Caco-2 (cell line): Measurements from ENCODE around the gene GIMAP5. TPM values are rescaled to one million over a fixed set of nuclear protein-coding genes. Genes with fewer than 3 reads are reported as not detected.

Experiments
- BruUV-seq: library from RNA; stranded (reverse); fragments of 400-500 nt; replicated peaks from 2 replicates; lab custom pipeline; 2021; lab: Mats Ljungman, UMichigan
- CTCF ChIA-PET: fragments of 300-600 bp; sonication (Branson Sonifier 250); formaldehyde crosslinking; loops from one replicate; lab custom pipeline; 2022; ENCODE audit warnings: antibody characterized with exemption; lab: Charles Lee
- POLR2A ChIA-PET: fragments of 300-600 bp; sonication (Branson Sonifier 250); formaldehyde crosslinking; loops from one replicate; lab custom pipeline; 2022; ENCODE audit warnings: antibody characterized with exemption; lab: Charles Lee
- DNase-seq, 2 experiments: peaks; one replicate each; pipeline versions ENCODE4 v3.0.0 to v3.0.0-alpha.2; 2020 to 2022
- H3K27me3 ChIP-seq: replicated peaks from 2 replicates; pipeline ENCODE4 v1.6.0; 2011; ENCODE audit warnings: low read length; ENCODE audit not compliant: control insufficient read depth, insufficient read depth
- H3K36me3 ChIP-seq: 2 replicates; pipeline ENCODE4 v1.5.1; 2011; ENCODE audit warnings: low read length; ENCODE audit not compliant: control insufficient read depth, insufficient read depth
- H3K4me1 ChIP-seq: fragments of 250-450 bp; sonication (Bioruptor Pico); 2 replicates; pipeline ENCODE4 v1.5.1; 2020; ENCODE audit warnings: mild to moderate bottlenecking
- H3K4me3 ChIP-seq: 2 replicates; pipeline ENCODE4 v1.5.1; 2011; ENCODE audit warnings: low read depth, mild to moderate bottlenecking, control low read depth, low read length
- H3K9me3 ChIP-seq: fragments of 250-450 bp; sonication (Bioruptor Pico); 2 replicates; pipeline ENCODE4 v1.5.1; 2020; ENCODE audit warnings: mild to moderate bottlenecking, moderate library complexity
- H3K27ac Mint-ChIP-seq: one replicate; pipeline ENCODE4 v1.8.0; 2022; ENCODE audit warnings: mixed read lengths; ENCODE audit not compliant: unreplicated experiment
- H3K27me3 Mint-ChIP-seq: one replicate; pipeline ENCODE4 v1.8.0; 2022; ENCODE audit warnings: mixed read lengths; ENCODE audit not compliant: insufficient read depth, unreplicated experiment
- H3K36me3 Mint-ChIP-seq: one replicate; pipeline ENCODE4 v1.8.0; 2022; ENCODE audit warnings: mild to moderate bottlenecking, mixed read lengths; ENCODE audit not compliant: insufficient read depth, unreplicated experiment
- H3K4me1 Mint-ChIP-seq: one replicate; pipeline ENCODE4 v1.8.0; 2022; ENCODE audit warnings: low read depth, mixed read lengths; ENCODE audit not compliant: unreplicated experiment
- H3K4me3 Mint-ChIP-seq: one replicate; pipeline ENCODE4 v1.8.0; 2022; ENCODE audit warnings: mild to moderate bottlenecking, moderate library complexity, mixed read lengths; ENCODE audit not compliant: unreplicated experiment
- H3K9me3 Mint-ChIP-seq: one replicate; pipeline ENCODE4 v1.8.0; 2022; ENCODE audit warnings: mixed read lengths; ENCODE audit not compliant: unreplicated experiment
- CTCF ChIP-seq, 2 experiments: fragments of 200-600 bp in 1 of 2; IDR thresholded peaks; 1 replicate in 1 of 2; 2 replicates in 1 of 2; pipeline versions ENCODE4 v1.5.1 to v1.8.0; 2011 to 2022; ENCODE audit warnings: antibody characterized with exemption in 1 of 2, control low read depth in 1 of 2, inconsistent platforms in 1 of 2, low read depth in 1 of 2, low read length in 1 of 2, mild to moderate bottlenecking in 1 of 2, moderate library complexity in 1 of 2; ENCODE audit not compliant: insufficient read depth in 1 of 2, severe bottlenecking in 1 of 2, unreplicated experiment in 1 of 2
- intact Hi-C: fragments of 100-400 bp; cut with micrococcal nuclease; formaldehyde crosslinking; loops from one replicate; pipeline ENCODE4 v1.10.0; 2022; ENCODE audit not compliant: unreplicated experiment
- total RNA-seq: library from RNA; stranded (reverse); gene quantifications from 2 replicates; pipeline ENCODE4 v1.2.3, GENCODE V29; 2022

The GIMAP5 gene
- total RNA-seq, 1 experiment from 2014 or later, result not detected

GRCh38 chr7:150703209-150703608 is 34.0 kb upstream of the GIMAP5 start:
- CTCF ChIA-PET, result no interaction called here

GRCh38 chr7:150715293-150715692 is 21.9 kb upstream of the GIMAP5 start:
- ChIA-PET CTCF (no interaction called here), POLR2A (no interaction called here)
- no peaks in the 10 kb centered on the region for H3K27me3 ChIP-seq
- no peaks in the 10 kb centered on the region for H3K36me3 ChIP-seq
- DNase-seq, result no peak
- TF ChIP-seq CTCF (IDR thresholded peaks at IDR 0.05; ENCODE audit: insufficient read depth in 1 of 2, low read depth in 1 of 2, low read length in 1 of 2, severe bottlenecking in 1 of 2, unreplicated experiment in 1 of 2), result no peak
- no peaks in the 10 kb centered on the region for H3K9me3 ChIP-seq
- Mint-ChIP-seq H3K27me3 (peaks cover 8% of the 10 kb centered on the region), H3K9me3 (peaks cover 14% of the 10 kb centered on the region), H3K4me3 (no peak overlapping the region), H3K4me1 (no peaks in the 10 kb centered on the region), H3K36me3 (no peaks in the 10 kb centered on the region), H3K27ac (no peak overlapping the region)
- no peak overlapping the region for H3K4me3 ChIP-seq
- no TSS peak for BruUV-seq
- H3K4me1 ChIP-seq, result no peaks in the 10 kb centered on the region
- intact Hi-C loops, result no loop called here

More at GRCh38 chr7:150703209-150703608, 34.0 kb upstream of the GIMAP5 start:
- intact Hi-C loops, result no loop called here
- H3K9me3 ChIP-seq, result peaks cover 19% of the 10 kb centered on the region
- Mint-ChIP-seq H3K9me3 (peaks cover 41% of the 10 kb centered on the region), H3K36me3 (no peaks in the 10 kb centered on the region), H3K4me3 (no peak overlapping the region), H3K4me1 (no peaks in the 10 kb centered on the region), H3K27ac (no peak overlapping the region), H3K27me3 (peaks cover 6% of the 10 kb centered on the region)
- no TSS peak for BruUV-seq
- POLR2A ChIA-PET, result no interaction called here
- H3K4me1 ChIP-seq, result no peaks in the 10 kb centered on the region
- no peaks in the 10 kb centered on the region for H3K27me3 ChIP-seq
- DNase-seq, result no peak
- no peak overlapping the region for H3K4me3 ChIP-seq
- no peak for TF ChIP-seq CTCF (IDR thresholded peaks at IDR 0.05; ENCODE audit: insufficient read depth in 1 of 2, low read depth in 1 of 2, low read length in 1 of 2, severe bottlenecking in 1 of 2, unreplicated experiment in 1 of 2)
- H3K36me3 ChIP-seq, result no peaks in the 10 kb centered on the region

- H3K9me3 Mint-ChIP-seq, result peaks cover 14% of the 10 kb centered on the region
- BruUV-seq, result no TSS peak
- Histone ChIP-seq H3K27me3 (no peaks in the 10 kb centered on the region), H3K4me1 (no peaks in the 10 kb centered on the region), H3K9me3 (no peaks in the 10 kb centered on the region), H3K36me3 (no peaks in the 10 kb centered on the region), H3K4me3 (no peak overlapping the region)
- no peak overlapping the region for H3K27ac Mint-ChIP-seq
- no peaks in the 10 kb centered on the region for H3K4me1 Mint-ChIP-seq
- POLR2A ChIA-PET, result no interaction called here
- no peak overlapping the region for H3K4me3 Mint-ChIP-seq
- DNase-seq, result no peak
- CTCF ChIA-PET, result no interaction called here
- H3K27me3 Mint-ChIP-seq, result peaks cover 8% of the 10 kb centered on the region
- no peaks in the 10 kb centered on the region for H3K36me3 Mint-ChIP-seq
- TF ChIP-seq CTCF (IDR thresholded peaks at IDR 0.05; ENCODE audit: insufficient read depth in 1 of 2, low read depth in 1 of 2, low read length in 1 of 2, severe bottlenecking in 1 of 2, unreplicated experiment in 1 of 2), result no peak
- intact Hi-C loops, result no loop called here
Observed at GRCh38 chr7:150715738-150716137, 21.5 kb upstream of the GIMAP5 start.
